GM10847 (cell line): ENCODE data around the gene BANF1.

Experiments
- POLR2A ChIP-seq: IDR thresholded peaks from 2 replicates; pipeline ENCODE4 v1.6.1; 2011; ENCODE audit not compliant: insufficient read length; ENCODE audit errors: extremely low read depth

The BANF1 gene

DNA sequence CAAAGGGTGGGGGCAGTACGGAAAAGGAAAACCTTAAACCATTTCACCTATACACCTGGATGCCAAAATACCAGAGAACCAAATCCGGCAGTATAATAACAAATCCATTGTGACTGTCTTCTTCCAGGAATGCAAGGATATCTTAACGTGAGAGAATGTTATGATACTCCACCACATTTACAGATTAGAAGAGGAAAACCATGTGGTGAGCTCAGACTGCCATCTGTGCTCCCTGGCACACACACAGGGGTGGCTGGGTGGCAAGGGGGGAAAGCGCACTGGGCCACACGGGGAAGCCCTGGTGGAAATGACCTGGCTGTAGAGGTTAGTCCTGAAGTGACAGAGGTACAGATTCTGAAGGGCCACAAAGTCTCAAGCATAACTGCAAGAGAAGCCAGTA is 10.2 kb upstream of the BANF1 start:
- no peak for TF ChIP-seq POLR2A

DNA sequence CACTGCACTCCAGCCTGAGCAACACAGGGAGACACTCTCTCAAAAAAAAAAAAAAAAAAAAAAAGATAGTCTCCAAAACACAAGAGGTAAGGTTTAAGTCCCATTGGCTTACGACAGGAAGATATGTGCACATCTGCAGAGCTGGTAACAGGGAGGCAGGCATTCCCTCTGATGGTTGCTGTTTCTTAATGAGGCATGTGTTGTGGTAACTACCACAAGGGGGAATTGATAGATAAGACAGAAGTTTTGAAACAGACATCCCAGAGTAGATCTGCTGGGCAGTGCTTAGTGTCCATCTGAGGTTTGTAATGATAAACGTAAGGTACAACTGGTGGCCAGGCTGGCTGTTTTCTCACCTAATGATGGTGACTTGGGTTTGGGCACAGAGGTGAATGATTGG is 5.0 kb upstream of the BANF1 start:
- TF ChIP-seq POLR2A, result no peak

DNA sequence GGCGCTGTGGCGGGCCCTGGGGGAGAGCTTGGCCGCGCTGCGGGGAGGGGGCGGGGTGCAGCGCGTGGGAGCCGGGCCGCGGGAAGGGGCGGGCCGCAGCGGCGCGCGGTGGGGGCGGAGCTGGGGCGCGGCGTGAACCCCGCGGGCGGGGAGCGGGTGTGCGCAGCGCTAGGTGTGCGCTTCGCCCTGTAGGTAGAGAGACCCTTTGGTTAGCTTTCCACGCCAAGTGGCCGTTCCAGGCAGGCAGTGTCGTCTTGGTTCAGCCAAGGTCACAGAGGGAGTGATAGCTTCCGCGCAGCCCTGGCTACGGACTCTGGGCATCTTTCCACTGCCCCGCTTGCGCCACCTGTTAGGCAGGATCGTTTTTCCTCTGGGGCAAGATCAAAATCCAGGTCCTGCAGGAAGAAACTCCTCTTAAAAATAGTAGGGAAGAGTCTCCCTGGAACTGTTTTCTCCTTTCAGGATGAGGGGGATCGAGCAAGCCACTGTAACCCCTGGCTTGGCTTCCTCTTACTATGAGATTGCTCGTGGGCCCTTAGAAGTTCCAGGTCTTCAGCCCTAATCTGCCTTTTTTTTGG is 434 bp downstream of the BANF1 start:
- TF ChIP-seq POLR2A, result no peak

DNA sequence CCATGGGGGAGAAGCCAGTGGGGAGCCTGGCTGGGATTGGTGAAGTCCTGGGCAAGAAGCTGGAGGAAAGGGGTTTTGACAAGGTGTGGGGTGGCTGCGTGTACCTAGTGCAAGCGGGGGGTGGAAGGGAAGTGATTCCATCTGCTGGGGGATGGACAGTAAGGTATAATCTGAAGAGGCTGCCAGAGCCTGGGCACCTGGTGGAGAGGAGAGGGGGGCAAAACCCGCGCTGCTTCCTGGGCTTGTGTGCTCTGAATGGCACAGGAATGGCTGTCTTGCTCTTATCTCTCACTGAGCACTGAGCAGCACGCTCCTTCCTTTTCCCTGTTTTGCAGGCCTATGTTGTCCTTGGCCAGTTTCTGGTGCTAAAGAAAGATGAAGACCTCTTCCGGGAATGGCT is 988 bp downstream of the BANF1 start:
- TF ChIP-seq POLR2A, result no peak

DNA sequence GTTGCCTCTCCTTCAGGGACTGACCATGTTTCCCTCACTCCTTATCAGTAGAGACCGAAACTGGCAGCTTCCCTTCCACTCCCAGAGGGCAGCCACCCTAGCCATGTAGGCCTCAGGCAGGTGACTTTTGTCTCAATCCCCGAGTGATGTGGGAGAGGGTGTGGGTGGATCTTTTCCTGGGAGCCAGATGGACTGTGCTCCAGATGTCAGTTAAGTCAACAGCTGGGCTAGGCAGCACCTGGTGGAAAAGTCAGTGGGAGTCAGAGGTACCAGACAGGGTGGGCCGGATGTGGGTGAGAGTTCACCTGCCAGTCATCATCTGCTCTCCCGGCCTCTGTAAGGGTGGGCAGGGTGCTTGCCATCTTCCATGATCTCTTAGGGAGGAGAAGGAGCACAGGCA is 1.9 kb downstream of the BANF1 start:
- TF ChIP-seq POLR2A, result no peak

DNA sequence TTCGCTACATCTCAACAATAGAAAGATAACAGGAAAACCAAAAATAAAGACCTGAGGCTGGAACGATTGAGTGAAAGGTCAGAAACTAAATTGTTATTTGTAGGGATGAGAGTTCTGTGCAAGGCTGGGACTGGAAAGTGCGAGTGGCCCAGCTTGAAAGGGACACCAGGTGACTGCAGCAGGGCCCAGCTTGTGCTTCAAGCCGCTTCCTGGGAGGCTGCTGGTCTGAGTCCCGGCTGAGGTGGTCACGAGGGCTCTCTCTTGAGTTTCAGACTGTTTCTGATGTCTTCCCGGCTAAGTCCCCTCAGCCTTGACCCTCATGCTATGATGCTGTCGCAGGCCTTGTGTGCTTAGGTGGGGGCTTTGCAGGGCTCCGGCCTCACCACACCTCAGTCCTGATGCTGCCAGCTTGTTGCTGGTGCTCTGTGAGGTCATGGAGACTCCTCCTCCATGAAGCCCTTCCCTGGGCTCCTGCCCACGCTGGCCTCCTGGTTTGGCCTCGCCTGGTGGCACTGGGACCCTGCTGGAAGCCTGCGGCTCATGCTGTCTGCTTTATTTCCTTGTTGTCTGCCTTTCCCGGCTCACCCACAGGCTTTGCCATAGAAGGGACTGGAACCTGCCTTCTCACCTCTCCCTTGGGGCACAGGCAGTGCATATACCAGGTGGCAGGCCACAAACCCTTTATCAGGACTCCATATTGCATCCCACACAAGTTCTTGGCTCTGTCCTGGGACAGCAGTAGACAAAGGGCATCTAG is 4.0 kb downstream of the BANF1 start:
- no peak for TF ChIP-seq POLR2A

DNA sequence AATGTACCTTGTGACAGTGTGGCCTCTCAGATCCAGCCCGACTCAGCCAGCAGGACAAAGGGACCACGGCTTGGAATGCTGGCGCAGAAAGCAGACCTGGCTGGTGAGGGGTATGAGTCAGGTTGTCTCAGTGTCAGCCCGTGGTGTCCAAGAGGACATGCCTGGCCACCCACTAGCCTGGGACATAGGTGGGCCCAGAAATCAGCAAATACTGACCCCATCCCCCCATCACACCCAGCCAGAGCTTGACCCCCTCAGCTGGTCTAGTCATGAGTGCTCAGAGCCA is 4.5 kb downstream of the BANF1 start:
- no peak for TF ChIP-seq POLR2A

DNA sequence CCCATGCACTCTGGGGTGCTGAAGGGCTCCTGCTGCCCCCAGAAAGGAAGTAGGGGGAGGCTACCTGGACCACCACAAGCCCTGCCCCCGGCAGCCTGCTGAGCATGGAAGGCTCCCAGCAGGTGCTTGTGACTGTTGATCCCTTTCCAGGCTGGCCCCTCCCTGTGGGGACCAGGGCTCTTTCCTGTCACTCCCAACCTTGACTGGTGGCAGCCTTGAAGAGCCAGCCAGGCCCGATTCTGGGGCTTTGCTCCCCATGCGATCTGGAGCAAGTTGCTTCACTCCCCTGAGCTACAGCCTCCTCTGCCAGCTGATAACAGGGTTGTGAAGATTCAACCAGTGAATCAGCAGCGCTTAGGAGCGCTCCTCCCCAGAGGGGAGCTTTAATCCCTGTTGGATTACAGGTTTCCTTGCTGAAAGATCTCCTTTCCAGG is 4.9 kb downstream of the BANF1 start:
- TF ChIP-seq POLR2A, result no peak

DNA sequence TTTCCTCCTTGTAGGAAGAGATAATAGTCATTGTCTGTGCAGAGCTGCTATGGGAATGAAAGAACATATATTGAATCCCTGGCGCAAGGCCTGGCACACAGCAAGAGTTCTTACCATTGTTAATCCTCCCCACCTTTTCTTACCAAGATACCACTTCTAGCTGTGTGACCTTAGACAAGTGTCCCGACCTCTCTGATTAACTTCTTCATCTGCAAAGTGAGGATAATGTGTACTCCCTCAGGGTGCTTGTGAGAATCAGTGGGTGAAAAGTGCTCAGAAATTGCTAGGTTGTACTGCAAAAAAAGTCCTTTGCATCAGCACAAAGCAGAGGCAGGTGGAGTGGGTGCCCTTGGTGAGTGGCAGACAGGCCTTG is 5.8 kb downstream of the BANF1 start:
- no peak for TF ChIP-seq POLR2A

DNA sequence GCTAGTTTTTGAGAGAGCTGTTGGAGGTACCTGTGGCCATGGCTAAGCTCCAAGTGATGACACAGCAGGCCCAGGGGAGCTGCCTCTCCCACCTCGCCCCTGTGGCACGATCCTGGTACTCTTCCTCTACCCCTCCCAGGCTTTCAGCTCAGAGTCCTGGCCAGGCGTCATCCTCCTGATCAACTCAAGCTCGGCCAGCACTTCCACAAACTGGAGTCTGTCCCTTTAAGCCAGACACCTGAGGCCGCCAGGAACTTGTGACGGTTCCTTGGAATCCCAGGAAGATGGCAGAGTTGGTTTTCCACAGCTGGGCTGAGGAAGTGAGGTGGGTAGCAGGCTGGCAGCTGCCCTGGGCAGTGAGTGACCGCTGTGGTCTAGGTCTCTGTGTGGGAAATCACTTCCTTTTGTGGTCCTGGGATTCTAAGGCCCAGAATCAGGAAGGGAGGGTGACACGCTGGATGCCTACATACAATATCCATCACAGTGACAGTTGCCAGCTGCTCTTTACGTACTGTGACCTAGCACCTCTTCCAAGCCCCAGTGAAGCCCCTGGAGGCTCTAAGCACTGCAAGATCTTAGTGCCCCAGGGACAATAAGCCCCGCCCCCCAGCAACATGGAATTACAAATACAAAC is 6.3 kb downstream of the BANF1 start:
- TF ChIP-seq POLR2A, result no peak

DNA sequence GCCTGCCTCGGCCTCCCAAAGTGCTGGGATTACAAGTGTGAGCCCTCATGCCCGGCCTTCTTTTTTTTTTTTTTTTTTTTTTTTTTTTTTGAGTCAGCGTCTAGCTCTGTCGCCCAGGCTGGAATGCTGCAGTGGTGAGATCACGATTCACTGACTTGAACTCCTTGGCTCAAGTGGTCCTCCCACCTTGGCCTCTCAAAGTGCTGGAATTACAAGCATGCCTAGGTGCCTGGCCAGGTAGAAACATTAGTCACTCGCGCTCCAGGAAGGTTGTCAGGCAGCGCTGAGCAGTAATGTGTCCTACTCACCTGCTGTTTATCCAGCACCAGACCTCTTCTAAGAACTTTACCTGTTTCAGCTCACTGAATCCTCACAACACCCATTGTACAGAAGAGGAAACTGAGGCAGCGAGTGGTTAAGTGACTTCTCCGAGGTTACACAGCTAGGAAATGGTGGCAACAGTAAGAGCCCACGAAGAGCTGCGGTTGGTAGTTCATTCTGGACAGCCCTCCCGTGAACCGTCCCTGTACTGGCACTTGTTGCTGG is 9.0 kb downstream of the BANF1 start:
- TF ChIP-seq POLR2A, result no peak

DNA sequence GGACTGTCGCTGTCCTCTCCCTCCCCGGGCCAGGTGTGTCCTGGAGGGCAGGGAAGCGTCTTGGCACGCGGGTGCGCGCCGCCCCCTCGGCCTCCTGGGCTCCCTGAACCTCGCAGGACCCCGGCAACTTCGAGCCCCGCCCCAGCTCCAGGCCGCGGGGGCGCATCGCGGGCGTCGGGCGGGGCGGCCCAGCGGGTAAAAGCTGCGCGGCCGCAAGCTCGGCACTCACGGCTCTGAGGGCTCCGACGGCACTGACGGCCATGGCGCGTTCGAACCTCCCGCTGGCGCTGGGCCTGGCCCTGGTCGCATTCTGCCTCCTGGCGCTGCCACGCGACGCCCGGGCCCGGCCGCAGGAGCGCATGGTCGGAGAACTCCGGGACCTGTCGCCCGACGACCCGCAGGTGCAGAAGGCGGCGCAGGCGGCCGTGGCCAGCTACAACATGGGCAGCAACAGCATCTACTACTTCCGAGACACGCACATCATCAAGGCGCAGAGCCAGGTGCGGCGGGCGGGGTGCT is 9.5 kb downstream of the BANF1 start, which contains the start of gene CST6:
Gene CST6, plus strand, starts transcription at position 224 of the 519 bp plus-strand sequence. Its CDS starts 37 bp downstream, at position 261.
- no peak for TF ChIP-seq POLR2A

DNA sequence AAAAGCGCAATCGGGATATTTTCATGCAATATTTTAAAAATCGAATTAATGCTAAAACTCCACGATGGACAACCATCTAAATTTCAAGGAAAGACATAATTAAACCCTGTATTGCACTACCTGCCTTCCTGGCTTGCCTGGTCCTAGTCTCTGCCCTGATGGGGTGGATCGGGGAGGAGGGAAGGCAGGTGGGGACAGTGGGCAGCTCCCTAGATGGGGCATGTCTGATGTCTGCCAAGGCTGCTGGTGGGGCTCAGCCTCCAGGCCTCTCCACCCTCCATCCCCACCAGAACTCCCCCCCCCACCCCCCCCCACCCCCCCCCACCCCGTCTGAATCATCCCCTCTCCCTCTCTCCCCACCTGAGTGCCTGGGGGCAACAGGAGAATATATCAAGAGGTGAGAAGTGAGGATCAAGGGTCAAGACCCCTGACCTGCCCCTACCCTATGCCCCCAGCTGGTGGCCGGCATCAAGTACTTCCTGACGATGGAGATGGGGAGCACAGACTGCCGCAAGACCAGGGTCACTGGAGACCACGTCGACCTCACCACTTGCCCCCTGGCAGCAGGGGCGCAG is 10.2 kb downstream of the BANF1 start:
- no peak for TF ChIP-seq POLR2A

DNA sequence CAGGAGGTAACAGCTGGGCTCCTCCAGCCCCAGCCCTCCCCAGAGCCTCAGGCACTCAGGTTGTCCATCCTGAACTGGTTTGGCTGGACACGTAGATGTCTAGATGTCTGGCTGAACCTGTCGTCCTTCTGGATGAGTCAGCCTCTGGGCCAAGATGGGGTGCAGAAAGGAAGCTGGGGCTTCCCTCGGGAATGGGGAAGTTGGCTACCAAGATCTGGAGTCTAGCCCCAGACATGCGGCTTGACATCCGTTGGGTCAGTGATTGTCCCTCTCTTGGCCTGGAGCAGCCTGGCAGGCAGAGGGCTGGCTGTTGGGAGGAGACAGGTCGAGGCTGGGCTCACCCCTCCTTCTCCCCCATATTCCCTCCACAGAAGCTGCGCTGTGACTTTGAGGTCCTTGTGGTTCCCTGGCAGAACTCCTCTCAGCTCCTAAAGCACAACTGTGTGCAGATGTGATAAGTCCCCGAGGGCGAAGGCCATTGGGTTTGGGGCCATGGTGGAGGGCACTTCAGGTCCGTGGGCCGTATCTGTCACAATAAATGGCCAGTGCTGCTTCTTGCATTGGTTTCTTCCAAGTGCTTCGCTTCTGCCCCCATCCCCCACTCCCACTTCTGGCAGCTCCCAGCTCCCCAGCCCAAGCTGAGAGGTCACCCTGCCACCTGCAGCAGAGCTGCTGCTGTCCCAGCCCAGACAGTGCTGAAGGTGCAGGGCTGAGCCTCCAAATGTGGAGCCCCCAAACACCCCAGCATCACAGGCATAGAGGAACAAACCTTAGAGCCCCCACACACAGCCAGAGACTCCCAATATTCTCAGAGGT is 10.9 kb downstream of the BANF1 start:
- TF ChIP-seq POLR2A, result no peak

DNA sequence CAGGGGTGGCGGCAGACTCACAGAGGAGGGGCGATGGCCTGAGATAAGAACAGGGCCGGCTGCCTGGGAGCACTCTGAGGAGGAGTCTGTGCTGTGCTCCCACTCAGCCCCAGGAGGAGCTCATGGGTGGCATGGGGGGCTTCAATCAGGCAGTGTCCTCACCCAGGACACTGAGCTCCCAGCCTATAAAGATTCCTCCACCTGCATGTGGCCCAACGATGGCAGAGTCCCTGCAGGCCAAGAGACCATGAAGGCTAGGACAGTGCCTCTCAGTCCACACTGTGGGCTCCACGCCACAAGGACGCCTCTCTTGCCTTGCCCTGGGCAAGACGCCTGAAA is 11.4 kb downstream of the BANF1 start:
- TF ChIP-seq POLR2A, result no peak

DNA sequence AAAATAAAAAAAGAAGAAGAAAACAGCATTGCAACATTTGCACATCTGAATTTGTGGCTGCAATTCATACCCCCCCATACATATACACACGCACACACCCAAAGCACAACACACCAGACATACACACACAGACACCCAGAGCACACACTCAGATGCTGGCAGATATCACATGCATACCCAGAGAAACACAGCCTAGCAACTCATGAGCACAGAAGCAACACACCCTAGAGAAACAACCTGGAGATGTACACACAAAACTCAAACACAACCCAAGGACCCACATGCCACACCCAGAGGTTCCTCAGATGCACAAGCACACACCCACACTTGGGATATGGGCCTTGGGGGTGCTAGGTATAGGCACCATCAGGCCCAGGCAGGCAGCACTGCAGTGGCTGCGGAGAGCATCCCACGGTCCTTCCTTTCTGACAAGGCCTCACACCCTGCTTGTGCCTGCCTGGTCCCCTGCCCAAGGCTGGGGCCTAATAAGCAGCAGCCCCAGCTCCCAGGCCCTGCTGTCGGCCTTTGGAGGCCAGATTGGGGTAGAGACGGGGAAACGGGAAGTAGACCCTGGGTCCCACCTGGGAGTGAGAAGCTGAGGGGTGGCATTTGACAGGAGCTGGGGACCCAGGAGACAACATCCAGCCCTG is 12.6 kb downstream of the BANF1 start:
- no peak for TF ChIP-seq POLR2A
